Progenitor cell of endocrine pancreas (in vitro differentiated cells): ENCODE data around the gene SPACA7. TPM values are rescaled to one million over a fixed set of nuclear protein-coding genes. Genes with fewer than 3 reads are reported as not detected.
"Not testable (repeated sequence)": the region's sequence is repeated elsewhere in the genome, so short reads cannot be mapped to it uniquely, and the experiment has no call there.

Experiments used
- DNase-seq: peaks from one replicate; pipeline ENCODE4 v3.0.0; 2021; ENCODE audit warnings: low spot score; ENCODE audit not compliant: unreplicated experiment
- H3K27ac Mint-ChIP-seq: 2 replicates; pipeline ENCODE4 v1.8.0; 2021; ENCODE audit warnings: mild to moderate bottlenecking, moderate library complexity, mixed read lengths
- H3K27me3 Mint-ChIP-seq: 2 replicates; pipeline ENCODE4 v1.8.0; 2021; ENCODE audit warnings: mixed read lengths
- H3K36me3 Mint-ChIP-seq: 2 replicates; pipeline ENCODE4 v1.8.0; 2022; ENCODE audit warnings: mixed read lengths; ENCODE audit not compliant: insufficient read depth
- H3K4me1 Mint-ChIP-seq: 2 replicates; pipeline ENCODE4 v1.8.0; 2021; ENCODE audit warnings: low read depth, mixed read lengths
- H3K4me3 Mint-ChIP-seq: 2 replicates; pipeline ENCODE4 v1.8.0; 2021; ENCODE audit warnings: low read depth, mild to moderate bottlenecking, moderate library complexity, mixed read lengths
- H3K9me3 Mint-ChIP-seq: 2 replicates; pipeline ENCODE4 v1.8.0; 2021; ENCODE audit warnings: low read depth, mixed read lengths
- CTCF ChIP-seq: fragments of 200-600 bp; sonication (generic); IDR thresholded peaks from one replicate; pipeline ENCODE4 v1.5.0; 2021; ENCODE audit warnings: antibody characterized with exemption, mild to moderate bottlenecking; ENCODE audit not compliant: unreplicated experiment
- total RNA-seq: library from RNA; stranded (reverse); gene quantifications from 2 replicates; pipeline ENCODE4 v1.2.1, GENCODE V29; 2021

SPACA7 gene
- total RNA-seq, 1 donor from 2014 or later: not detected

- no peak for TF ChIP-seq CTCF
- H3K4me1 Mint-ChIP-seq: no peaks in the 10 kb centered on the region
- H3K36me3 Mint-ChIP-seq: peaks cover 2% of the 10 kb centered on the region
- peaks cover 35% of the 10 kb centered on the region for H3K9me3 Mint-ChIP-seq
- no peak overlapping the region for H3K4me3 Mint-ChIP-seq
- H3K27me3 Mint-ChIP-seq: peaks cover 24% of the 10 kb centered on the region
- no peak overlapping the region for H3K27ac Mint-ChIP-seq
- DNase-seq: no peak
Observed at GRCh38 chr13:112428704-112429103, 52.5 kb downstream of the SPACA7 start.

- DNase-seq: no peak
- H3K36me3 Mint-ChIP-seq: peaks cover 2% of the 10 kb centered on the region
- H3K4me3 Mint-ChIP-seq: no peak overlapping the region
- H3K27ac Mint-ChIP-seq: no peak overlapping the region
- no peaks in the 10 kb centered on the region for H3K4me1 Mint-ChIP-seq
- no peak for TF ChIP-seq CTCF
- peaks cover 21% of the 10 kb centered on the region for H3K9me3 Mint-ChIP-seq
- H3K27me3 Mint-ChIP-seq: peaks cover 28% of the 10 kb centered on the region
Observed at GRCh38 chr13:112431734-112432133, 55.6 kb downstream of the SPACA7 start.

GRCh38 chr13:112432734-112433133, 56.6 kb downstream of the SPACA7 start:
- DNase-seq: not testable (repeated sequence)

GRCh38 chr13:112433517-112433916, 57.4 kb downstream of the SPACA7 start:
- not testable (repeated sequence) for DNase-seq, H3K4me1 Mint-ChIP-seq, H3K4me3 Mint-ChIP-seq, H3K36me3 Mint-ChIP-seq, H3K27ac Mint-ChIP-seq
- H3K9me3 Mint-ChIP-seq: peaks cover 16% of the 10 kb centered on the region
- peaks cover 28% of the 10 kb centered on the region for H3K27me3 Mint-ChIP-seq

More at GRCh38 chr13:112432734-112433133, 56.6 kb downstream of the SPACA7 start:
- not testable (repeated sequence) for H3K27ac Mint-ChIP-seq, H3K4me1 Mint-ChIP-seq, H3K4me3 Mint-ChIP-seq, H3K36me3 Mint-ChIP-seq
- Mint-ChIP-seq H3K27me3 (peaks cover 24% of the 10 kb centered on the region), H3K9me3 (peaks cover 13% of the 10 kb centered on the region)

DNA sequence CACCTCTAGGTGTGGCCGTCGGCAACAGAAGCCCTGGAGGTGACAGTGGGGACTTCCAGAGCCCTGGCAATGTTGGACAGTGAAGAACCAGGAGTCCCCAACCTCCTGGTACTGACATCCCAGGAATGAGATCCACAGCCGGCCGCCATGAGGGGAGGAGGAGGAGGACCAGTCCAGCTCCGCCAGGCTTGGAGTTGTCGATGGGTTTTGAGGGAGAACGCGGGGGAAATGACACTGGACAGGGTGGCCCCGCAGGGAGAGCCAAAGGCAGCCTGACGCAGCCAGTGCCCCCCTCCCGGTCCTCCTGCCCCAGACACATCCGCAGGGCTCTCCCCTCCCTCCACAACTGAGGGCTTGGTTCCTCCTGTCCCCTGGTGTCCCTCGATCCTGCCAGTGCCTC, 57.9 kb downstream of the SPACA7 start:
- no peak for TF ChIP-seq CTCF
- H3K27me3 Mint-ChIP-seq: peaks cover 28% of the 10 kb centered on the region
- no peaks in the 10 kb centered on the region for H3K36me3 Mint-ChIP-seq
- no peak overlapping the region for H3K27ac Mint-ChIP-seq
- no peak for DNase-seq
- no peaks in the 10 kb centered on the region for H3K4me1 Mint-ChIP-seq
- peaks cover 19% of the 10 kb centered on the region for H3K9me3 Mint-ChIP-seq
- H3K4me3 Mint-ChIP-seq: no peak overlapping the region

GRCh38 chr13:112434937-112435523, 58.9 kb downstream of the SPACA7 start:
- H3K27me3 Mint-ChIP-seq: peaks cover 37% of the 10 kb centered on the region
- DNase-seq: no peak
- H3K36me3 Mint-ChIP-seq: no peaks in the 10 kb centered on the region
- no peak overlapping the region for H3K4me3 Mint-ChIP-seq
- no peaks in the 10 kb centered on the region for H3K4me1 Mint-ChIP-seq
- peaks cover 12% of the 10 kb centered on the region for H3K9me3 Mint-ChIP-seq
- no peak for TF ChIP-seq CTCF
- no peak overlapping the region for H3K27ac Mint-ChIP-seq
